8988T (cell line): ENCODE data around the gene SLC12A8.

Experiments
- DNase-seq: peaks from one replicate; pipeline ENCODE4 v3.0.0; 2011

SLC12A8 gene

DNA sequence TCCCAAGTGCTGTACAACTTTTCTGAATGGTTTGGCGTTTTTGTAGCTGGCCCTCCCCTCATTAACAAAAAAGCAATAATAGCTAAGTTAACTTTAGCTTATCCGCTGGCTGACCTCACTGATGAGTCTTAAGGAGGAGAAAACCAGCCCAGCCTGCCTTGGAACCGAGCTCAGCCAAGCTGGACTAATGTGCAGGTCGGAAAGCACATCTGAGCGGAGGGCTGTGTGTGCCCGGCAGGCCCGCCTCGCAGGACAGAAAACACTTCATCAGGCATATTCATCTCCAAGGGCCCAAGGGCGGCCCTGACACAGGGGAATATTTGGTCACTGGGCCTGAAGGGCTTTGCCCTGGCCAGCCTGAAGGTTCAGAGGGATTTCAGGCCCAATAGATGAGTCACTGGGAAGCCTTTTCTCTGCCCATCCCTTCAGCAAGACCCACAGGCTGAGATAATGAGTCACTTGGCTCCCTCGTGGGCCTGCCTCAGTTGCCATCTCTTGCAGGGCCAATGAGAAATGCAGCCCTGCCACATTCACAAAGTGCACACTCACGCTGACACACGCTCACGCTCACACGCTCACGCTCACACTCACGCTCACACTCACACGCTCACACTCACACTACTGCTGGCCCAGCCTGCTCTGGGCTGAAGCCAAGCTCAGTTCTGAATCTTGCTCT is 75.1 kb downstream of the SLC12A8 start:
- DNase-seq: no peak

- no peak for DNase-seq
These were observed 75.6 kb downstream of the SLC12A8 start for GRCh38 chr3:125136966-125137357.

- no peak for DNase-seq
These were observed 76.0 kb downstream of the SLC12A8 start for GRCh38 chr3:125136515-125136914.

- no peak for DNase-seq
These were observed 77.6 kb downstream of the SLC12A8 start for GRCh38 chr3:125134952-125135351.

DNA sequence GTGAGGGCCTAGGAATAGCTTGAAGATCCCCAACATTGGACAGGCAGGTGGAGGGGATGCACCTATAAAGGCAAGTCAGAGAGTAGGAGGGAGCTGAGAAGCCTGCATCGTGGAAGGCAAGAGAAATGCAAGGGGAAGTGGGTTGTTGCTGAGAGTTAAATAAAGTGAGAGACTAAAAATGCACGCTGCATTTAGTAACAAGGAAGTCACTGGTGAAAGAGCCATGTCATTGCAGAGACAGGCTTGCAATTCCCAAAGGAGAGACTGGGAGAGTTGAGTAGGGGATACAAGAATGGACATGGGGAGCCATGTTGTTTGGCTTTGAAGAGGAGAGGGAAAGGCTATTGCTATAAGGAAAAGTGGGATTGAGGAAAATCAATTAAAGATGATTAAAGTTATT is 79.7 kb downstream of the SLC12A8 start:
- DNase-seq: no peak

DNA sequence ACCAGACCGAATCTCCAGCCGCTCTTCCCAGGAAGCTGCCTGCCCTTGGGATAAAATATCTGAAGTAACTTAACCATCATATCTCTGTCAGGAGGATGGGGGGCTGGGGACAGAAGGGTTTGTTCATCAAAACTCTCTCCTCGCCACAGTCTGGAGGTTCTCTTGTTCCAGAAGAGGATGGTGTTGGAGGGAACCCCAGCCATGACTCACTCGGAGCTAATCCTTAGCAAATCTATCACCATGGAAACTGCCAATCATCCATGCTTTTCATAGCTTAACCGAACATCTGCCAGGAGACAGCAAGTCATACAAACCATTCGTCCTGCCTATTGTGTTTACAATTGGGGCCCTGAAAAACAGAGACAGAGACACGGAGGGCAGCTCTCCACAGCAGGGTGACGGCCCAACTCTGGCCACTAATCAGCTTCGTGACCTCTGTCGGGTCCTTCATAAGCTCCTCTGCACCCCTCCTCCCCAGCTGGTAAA is 83.0 kb downstream of the SLC12A8 start:
- no peak for DNase-seq

DNA sequence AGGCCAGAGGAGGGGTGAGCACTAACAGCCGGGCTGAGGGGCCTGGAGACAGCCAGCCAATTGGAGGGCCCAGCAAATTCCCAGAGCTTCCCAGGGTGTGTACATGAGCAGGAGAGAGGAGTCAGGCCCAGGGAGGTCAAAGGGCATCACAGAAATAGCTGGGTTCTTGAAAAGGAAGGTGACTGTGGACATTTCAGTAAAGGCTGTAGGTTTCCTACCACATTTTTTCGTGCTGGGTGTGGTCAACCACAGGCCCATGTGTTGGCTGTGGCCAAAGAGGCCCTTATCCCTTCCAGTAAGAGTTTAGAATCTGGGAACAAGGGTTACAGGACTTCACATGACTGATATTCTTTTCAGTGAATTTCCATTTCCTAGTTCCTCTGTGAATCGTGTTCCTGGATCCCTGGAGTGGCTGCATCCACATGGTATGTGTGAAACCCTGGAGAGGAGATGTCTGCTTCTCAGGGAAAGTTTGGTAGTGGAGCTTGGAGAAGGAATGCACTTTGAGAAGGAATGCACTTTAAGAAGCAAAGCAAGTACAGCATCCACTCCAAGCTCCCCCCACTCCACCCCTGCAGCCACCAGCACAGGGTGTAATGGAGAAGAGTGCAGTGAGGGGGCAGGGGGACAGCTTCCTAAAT is 83.6 kb downstream of the SLC12A8 start:
- DNase-seq: no peak

GRCh38 chr3:125126323-125126722 is 86.2 kb downstream of the SLC12A8 start:
- DNase-seq: no peak

- no peak for DNase-seq
These were observed 86.7 kb downstream of the SLC12A8 start for GRCh38 chr3:125125821-125126245.

GRCh38 chr3:125123451-125124305 is 88.9 kb downstream of the SLC12A8 start:
- no peak for DNase-seq

DNA sequence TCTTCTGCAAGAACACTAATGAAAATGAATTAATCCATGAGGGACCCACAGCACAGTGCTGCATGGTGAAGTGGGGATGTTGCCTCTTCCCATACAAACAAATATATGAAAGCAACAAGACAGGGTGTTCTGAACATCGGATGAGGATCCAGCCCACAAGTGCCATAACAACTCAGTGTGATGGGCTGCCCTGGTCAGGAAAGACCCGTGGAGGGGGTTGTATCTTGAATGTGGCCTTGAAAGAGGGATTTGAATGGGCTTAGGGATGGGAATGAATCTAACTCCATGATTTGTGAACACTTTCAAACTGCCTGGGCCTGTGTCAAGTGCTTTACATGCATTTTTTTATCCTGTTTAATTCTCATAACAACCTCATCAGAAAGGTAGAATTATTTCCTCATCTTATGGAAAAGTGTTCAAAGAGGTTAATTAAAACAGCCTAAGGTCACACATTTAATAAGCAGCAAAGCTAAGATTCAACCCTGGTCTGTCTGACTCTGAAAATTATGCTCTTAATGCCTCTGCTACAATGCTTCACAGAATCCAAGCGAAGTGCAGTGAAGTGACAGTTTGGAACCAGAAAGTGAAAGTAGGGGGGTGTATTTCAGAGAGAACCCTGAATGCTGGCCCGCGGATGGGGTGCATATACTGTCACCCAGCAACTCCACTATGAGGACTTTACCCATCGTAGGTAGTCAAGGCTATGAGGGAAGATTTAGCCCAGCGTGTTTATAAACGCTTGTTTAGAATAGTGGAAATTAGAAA is 91.1 kb downstream of the SLC12A8 start:
- no peak for DNase-seq

DNA sequence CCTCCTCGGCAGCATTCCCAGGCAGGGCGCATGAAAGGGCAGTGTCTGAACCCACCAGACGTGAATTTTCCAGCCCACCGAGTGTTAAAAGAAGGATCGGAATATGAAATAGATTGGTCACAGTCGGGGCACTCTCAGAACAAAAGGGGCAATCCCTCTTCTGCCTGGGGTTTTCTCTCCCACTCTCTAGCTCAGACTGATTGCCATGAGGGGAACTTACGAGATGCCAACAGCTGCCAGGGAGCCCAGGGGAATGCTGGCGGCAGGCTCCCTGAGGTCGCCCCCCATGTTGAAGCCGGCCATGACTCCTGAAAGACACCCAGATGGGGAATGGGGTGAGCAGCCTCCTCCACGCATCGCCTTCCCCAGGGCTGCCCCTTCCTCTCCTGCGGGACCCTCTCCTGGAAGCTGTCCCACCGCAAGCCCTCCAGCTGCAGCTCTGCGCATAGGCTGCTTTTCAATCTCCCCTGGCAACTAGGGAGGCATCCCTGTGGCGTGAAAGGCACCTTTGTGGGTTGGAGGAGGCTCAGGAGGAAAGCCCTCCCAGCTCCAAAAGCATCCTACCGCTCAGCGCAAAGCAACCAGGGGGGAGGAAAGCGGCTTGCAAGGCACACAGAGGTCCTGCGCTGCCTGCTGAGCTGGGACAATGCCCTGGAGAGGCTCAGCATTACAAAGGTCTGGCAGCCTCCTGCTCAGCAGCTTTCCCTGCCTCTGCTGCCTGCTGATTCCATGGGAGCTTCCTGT is 92.0 kb downstream of the SLC12A8 start:
- no peak for DNase-seq

GRCh38 chr3:125119752-125120378 is 92.7 kb downstream of the SLC12A8 start:
- no peak for DNase-seq

GRCh38 chr3:125118600-125118999 is 93.9 kb downstream of the SLC12A8 start:
- no peak for DNase-seq

- no peak for DNase-seq
These were observed 94.8 kb downstream of the SLC12A8 start for GRCh38 chr3:125117631-125118191.

GRCh38 chr3:125116311-125117080 is 96.1 kb downstream of the SLC12A8 start:
- no peak for DNase-seq

GRCh38 chr3:125115640-125116039 is 96.9 kb downstream of the SLC12A8 start:
- DNase-seq: no peak

- no peak for DNase-seq
These were observed 99.6 kb downstream of the SLC12A8 start for GRCh38 chr3:125112981-125113380.

GRCh38 chr3:125110876-125111480 is 101.6 kb downstream of the SLC12A8 start:
- no peak for DNase-seq
